ENCODE measurements around the gene TLN1. TPM values are rescaled to one million over a fixed set of nuclear protein-coding genes. Genes with fewer than 3 reads are reported as not detected.
A peak's percentile ranks its signal among the peaks of the same experiment; 100 is the strongest.

Gene TLN1
- total RNA-seq, 1 experiment from 2014 or later: 347 TPM

DNA sequence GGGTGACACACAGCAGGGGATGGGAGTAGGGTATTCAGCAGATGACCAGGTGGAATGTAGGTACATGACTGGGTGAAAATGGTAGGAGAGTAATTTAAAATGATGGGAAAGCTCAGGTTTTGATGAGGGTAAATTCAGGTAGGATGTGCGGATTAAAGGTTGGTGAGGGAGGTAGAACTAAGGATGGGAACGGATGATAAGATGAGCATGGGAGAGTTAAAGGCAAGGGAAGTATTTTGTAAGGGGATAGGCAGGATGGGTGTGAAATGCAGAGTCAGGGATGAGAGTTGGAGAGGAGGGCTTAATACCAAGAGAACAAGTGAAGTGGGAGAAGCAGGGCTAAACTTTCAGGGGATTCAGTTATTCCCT, 1.5 kb downstream of the TLN1 start:
- DNase-seq (ENCODE audit: low read depth, low spot score) (no peak), ATAC-seq (no peak)
- TF ChIP-seq, protein P1, sequence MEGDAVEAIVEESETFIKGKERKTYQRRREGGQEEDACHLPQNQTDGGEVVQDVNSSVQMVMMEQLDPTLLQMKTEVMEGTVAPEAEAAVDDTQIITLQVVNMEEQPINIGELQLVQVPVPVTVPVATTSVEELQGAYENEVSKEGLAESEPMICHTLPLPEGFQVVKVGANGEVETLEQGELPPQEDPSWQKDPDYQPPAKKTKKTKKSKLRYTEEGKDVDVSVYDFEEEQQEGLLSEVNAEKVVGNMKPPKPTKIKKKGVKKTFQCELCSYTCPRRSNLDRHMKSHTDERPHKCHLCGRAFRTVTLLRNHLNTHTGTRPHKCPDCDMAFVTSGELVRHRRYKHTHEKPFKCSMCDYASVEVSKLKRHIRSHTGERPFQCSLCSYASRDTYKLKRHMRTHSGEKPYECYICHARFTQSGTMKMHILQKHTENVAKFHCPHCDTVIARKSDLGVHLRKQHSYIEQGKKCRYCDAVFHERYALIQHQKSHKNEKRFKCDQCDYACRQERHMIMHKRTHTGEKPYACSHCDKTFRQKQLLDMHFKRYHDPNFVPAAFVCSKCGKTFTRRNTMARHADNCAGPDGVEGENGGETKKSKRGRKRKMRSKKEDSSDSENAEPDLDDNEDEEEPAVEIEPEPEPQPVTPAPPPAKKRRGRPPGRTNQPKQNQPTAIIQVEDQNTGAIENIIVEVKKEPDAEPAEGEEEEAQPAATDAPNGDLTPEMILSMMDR (IDR thresholded peaks at IDR 0.05): no peak
- TF ChIP-seq, protein P2, sequence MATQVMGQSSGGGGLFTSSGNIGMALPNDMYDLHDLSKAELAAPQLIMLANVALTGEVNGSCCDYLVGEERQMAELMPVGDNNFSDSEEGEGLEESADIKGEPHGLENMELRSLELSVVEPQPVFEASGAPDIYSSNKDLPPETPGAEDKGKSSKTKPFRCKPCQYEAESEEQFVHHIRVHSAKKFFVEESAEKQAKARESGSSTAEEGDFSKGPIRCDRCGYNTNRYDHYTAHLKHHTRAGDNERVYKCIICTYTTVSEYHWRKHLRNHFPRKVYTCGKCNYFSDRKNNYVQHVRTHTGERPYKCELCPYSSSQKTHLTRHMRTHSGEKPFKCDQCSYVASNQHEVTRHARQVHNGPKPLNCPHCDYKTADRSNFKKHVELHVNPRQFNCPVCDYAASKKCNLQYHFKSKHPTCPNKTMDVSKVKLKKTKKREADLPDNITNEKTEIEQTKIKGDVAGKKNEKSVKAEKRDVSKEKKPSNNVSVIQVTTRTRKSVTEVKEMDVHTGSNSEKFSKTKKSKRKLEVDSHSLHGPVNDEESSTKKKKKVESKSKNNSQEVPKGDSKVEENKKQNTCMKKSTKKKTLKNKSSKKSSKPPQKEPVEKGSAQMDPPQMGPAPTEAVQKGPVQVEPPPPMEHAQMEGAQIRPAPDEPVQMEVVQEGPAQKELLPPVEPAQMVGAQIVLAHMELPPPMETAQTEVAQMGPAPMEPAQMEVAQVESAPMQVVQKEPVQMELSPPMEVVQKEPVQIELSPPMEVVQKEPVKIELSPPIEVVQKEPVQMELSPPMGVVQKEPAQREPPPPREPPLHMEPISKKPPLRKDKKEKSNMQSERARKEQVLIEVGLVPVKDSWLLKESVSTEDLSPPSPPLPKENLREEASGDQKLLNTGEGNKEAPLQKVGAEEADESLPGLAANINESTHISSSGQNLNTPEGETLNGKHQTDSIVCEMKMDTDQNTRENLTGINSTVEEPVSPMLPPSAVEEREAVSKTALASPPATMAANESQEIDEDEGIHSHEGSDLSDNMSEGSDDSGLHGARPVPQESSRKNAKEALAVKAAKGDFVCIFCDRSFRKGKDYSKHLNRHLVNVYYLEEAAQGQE (IDR thresholded peaks at IDR 0.05; ENCODE audit: insufficient read depth in 1 of 2, low read depth in 2 of 2, low read length in 1 of 2): no peak
- TF ChIP-seq SIN3A (IDR thresholded peaks at IDR 0.05; ENCODE audit: borderline replicate concordance, insufficient read depth, low read depth, low read length): no peak
- TF ChIP-seq POLR2AphosphoS5 (IDR thresholded peaks at IDR 0.05; ENCODE audit: low read depth, low read length): no peak
- TF ChIP-seq TCF7L2 (IDR thresholded peaks at IDR 0.05; ENCODE audit: low read depth, low read length): no peak
- intact Hi-C loops (cut with micrococcal nuclease; ENCODE audit: unreplicated experiment): no loop called here
- no peaks in the 10 kb centered on the region for H3K9me3 ChIP-seq (ENCODE audit: control insufficient read depth, insufficient read depth, low read depth, low read length)
- CTCF ChIA-PET: interaction anchor here (2.5 to 3.0 kb wide), 2 partner anchors 34 to 40 kb away, joined by 6 to 13 read pairs; no protein-coding TSS in a partner anchor
- POLR2A ChIA-PET: interaction anchor here (1.0 kb wide), 1 partner anchor 72 kb away, joined by 3 read pairs; the partner anchor contains the start of genes CCDC107 and RMRP
- peak overlapping the region; percentile 82 to 99 for H3K4me3 ChIP-seq (ENCODE audit: low read depth in 2 of 2, low read length in 2 of 2)
- in situ Hi-C loops (cut with HindIII; ENCODE audit: low pct_unique_long_range_greater_than_20kb, low sequenced_read_pairs): no loop called here
- peak overlapping the region; percentile 95 for H3K27ac ChIP-seq (ENCODE audit: low read length)
- H3K4me1 ChIP-seq (ENCODE audit: control insufficient read depth, insufficient read depth, low read length): peaks cover 38% of the 10 kb centered on the region
- no TSS peak for BruUV-seq (replicated peaks)
- H3K27me3 ChIP-seq (ENCODE audit: control insufficient read depth, insufficient read depth, low read length): no peaks in the 10 kb centered on the region
- peaks cover 7% of the 10 kb centered on the region for H3K36me3 ChIP-seq (ENCODE audit: control insufficient read depth, insufficient read depth, low read length)

DNA sequence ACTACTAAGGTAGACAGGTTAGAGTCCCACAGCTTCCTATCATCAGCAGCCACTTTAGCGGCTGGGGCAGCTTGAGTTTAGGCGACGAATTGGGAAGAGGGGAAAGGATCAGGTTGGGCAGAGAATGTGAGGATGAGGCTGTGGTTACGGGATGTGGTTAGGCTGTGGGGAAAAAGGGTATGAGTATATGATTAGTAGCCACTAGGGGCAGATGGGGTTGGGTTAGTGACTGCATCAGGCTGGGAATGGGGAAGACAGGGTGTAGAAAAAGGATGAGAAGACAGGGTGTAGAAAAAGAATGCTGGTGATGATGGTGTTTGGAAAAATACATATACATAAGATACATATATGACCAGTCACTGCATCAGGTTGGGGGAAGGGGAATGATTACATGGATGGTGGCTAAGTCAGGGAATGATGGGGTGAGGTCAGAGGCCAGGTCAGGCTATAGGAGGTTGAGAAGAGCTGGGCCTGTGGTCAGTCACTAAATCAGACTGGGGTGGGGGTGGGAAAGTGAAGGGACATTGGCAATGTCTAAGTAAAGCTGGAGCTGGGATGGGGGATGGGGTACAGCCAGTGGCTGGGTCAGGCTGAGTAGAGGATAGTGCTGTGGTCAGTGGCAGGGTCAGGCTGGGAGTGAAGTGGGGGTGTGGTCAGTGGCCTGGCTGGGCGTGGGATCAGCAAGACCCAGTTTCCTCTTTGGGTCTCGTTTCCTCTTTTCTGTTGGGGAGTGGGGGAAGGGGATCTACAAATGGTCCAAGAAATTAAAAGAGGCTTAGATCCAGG, 2.1 kb downstream of the TLN1 start:
- peak overlapping the region; percentile 0 to 99 for H3K4me3 ChIP-seq (ENCODE audit: low read depth in 2 of 2, low read length in 2 of 2)
- DNase-seq (ENCODE audit: low read depth, low spot score) (no peak), ATAC-seq (no peak)
- ChIA-PET CTCF (interaction anchor here (2.5 to 3.0 kb wide), 2 partner anchors 33 to 39 kb away, joined by 6 to 13 read pairs; no protein-coding TSS in a partner anchor), POLR2A (interaction anchor here (1.0 kb wide), 1 partner anchor 72 kb away, joined by 3 read pairs; the partner anchor contains the start of genes CCDC107 and RMRP)
- peaks cover 2% of the 10 kb centered on the region; the same call in 1 of the 2 replicates for H3K36me3 ChIP-seq (ENCODE audit: control insufficient read depth, insufficient read depth, low read length)
- H3K9me3 ChIP-seq (ENCODE audit: control insufficient read depth, insufficient read depth, low read depth, low read length): no peaks in the 10 kb centered on the region
- H3K4me1 ChIP-seq (ENCODE audit: control insufficient read depth, insufficient read depth, low read length): peaks cover 38% of the 10 kb centered on the region
- TF ChIP-seq, protein P2 (IDR thresholded peaks at IDR 0.05; ENCODE audit: insufficient read depth in 1 of 2, low read depth in 2 of 2, low read length in 1 of 2): no peak
- TF ChIP-seq, protein P1 (IDR thresholded peaks at IDR 0.05): peak; percentile 79
- no peaks in the 10 kb centered on the region for H3K27me3 ChIP-seq (ENCODE audit: control insufficient read depth, insufficient read depth, low read length)
- in situ Hi-C loops (cut with HindIII; ENCODE audit: low pct_unique_long_range_greater_than_20kb, low sequenced_read_pairs): no loop called here
- H3K27ac ChIP-seq (ENCODE audit: low read length): peak overlapping the region; percentile 9; the same call in 1 of the 2 replicates
- BruUV-seq (replicated peaks): no TSS peak
- intact Hi-C loops (cut with micrococcal nuclease; ENCODE audit: unreplicated experiment): loop anchor here (5.0 kb wide), 1 partner anchor 68 kb away; no protein-coding TSS in a partner anchor

All from Panc1 (cell line).